GM18868 (cell line): ENCODE data around the gene BMP6.

Experiments used
- ATAC-seq: cut with Tn5 transposase; IDR thresholded peaks from one replicate; pipeline ENCODE4 v1.9.1; 2021; ENCODE audit warnings: mild to moderate bottlenecking, moderate library complexity; ENCODE audit not compliant: unreplicated experiment

Gene BMP6

DNA sequence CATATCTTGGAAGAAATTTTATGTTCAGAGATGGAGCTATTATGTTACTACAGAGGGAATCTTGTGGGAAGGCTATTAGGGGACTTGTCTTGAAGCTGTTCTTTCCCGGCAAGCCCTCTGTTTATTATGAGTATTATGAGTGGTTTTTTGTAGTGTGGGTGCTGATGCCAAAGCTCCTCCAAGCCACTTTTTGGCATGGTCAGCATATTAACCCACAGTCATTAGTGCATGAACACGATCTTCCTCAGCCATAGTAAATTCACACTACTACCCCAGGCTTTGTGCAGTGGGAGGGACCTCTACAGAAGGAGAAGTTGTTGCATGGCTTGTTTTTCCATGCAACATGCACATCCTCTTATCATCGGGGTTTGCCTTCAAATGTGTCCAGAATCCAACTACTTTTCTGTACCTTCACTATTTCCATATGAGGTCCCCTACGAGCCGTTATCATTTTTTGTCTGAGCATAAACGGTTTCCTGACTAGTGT, 6.5 kb upstream of the BMP6 start:
- ATAC-seq = no peak

DNA sequence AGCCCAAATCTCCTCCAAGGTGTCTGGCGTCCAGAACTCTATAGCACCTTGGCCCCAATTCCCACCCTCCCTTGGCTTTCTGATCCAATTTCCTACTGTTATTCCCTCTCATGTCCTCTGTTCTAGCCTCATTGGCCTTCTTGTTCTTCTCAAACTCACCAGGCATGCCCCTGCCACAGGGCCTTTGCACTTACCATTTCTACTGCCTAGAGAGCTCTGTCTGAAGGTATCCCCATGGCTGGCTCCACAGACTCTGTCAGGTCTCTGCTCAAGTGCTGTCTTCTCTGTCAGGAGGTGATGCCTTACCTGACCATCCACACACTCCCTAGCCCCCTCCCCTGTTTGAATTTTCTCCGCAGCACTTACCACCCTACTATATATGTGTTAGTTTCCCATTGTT, 5.6 kb upstream of the BMP6 start:
- ATAC-seq = no peak

DNA sequence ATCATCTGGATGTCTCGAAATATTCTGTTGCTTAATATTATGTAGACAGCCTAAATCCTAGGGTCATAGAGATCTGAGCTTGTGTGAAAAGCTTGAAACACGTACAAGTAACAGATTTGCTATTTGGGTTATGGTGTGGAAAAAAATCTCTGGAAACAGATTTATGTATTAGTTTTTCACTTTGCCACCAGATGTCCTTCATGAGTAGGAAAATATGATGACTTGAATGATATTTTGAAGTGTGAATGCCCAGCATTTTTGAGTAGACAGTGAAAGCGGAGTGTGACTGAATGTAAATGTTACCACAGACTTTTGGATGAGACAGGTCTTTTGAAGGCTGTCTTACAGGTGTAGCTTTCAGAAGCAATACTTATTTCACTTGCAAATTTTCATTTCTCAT, 4.2 kb upstream of the BMP6 start:
- ATAC-seq = no peak

DNA sequence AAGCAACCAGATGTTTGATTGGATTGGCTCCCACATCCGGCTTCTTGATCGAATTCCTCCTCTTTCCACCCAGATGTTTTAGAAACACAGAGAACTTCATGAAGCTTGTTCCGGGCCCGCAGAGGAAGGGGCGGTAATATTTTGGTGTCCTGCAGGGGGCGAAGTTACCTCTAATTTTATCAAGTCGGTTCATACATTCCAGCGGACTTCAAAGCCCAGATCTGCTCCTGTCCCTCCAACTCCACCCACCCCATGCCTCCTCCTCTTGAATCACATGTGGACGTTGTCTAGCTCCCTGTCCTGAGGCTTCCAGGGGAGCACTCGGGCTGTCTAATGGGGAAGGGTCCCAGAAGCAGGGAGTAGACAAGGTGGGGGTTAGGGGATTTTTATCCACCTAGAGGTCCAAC, 2.9 kb upstream of the BMP6 start:
- ATAC-seq = peak; percentile 31

DNA sequence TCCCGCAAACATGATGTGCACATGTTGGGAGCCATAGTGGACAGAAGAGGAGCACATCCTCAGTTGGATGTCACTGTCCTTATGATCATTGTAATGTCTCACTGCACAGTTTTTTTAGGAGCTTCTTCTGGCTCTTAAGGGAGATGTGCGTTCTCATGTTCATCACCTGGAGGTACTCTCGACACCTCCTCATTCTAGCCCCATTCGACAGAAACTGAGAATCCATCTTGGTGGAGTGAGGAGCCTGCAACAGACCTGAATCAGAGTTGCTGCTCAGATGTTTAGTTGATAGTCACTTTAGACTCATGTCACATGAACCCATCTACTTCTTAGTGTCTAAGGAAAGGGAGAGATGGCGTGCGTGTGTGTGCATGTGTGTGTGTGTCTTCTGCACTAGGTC, 2.3 kb upstream of the BMP6 start:
- ATAC-seq = no peak

DNA sequence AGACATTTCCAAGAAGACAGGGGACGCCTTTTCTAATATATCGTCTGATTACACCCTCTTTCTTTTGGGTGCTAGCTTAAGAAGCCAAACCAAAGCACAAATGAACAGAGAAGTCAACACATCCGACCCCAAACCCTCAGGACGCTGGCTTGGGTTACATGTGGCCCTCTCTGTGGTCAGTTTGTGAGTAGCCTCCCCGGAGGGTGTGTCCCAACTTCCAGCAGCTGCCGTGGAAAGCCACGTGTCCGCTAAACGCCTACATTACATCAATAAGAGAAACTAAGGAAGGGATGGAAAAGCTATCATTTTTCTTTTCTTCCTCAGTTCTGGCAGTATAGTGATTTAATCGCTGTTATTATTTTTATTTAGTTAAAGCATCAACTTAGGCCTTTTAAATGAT, 487 bp upstream of the BMP6 start:
- no peak for ATAC-seq

DNA sequence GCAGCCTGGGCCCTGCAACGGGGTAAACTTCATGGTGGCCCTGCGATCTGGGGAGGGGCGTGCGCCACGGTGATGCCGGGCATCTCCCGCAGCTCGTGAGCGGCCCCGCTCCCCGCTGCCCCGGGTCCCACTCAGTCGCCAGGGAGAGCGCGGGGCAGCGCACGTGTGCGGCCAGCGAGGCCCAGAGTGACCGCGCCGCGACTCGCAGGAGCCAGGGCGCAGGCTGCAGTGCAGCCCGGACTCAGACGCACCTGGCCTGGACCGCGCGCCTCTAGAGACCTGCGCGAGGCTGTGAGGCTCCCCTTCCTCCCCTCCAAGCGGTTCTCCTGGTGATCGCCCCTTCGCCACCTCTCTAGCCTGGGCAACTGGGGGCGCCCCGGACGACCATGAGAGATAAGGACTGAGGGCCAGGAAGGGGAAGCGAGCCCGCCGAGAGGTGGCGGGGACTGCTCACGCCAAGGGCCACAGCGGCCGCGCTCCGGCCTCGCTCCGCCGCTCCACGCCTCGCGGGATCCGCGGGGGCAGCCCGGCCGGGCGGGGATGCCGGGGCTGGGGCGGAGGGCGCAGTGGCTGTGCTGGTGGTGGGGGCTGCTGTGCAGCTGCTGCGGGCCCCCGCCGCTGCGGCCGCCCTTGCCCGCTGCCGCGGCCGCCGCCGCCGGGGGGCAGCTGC, 652 bp downstream of the BMP6 start:
- peak; percentile 9 for ATAC-seq

DNA sequence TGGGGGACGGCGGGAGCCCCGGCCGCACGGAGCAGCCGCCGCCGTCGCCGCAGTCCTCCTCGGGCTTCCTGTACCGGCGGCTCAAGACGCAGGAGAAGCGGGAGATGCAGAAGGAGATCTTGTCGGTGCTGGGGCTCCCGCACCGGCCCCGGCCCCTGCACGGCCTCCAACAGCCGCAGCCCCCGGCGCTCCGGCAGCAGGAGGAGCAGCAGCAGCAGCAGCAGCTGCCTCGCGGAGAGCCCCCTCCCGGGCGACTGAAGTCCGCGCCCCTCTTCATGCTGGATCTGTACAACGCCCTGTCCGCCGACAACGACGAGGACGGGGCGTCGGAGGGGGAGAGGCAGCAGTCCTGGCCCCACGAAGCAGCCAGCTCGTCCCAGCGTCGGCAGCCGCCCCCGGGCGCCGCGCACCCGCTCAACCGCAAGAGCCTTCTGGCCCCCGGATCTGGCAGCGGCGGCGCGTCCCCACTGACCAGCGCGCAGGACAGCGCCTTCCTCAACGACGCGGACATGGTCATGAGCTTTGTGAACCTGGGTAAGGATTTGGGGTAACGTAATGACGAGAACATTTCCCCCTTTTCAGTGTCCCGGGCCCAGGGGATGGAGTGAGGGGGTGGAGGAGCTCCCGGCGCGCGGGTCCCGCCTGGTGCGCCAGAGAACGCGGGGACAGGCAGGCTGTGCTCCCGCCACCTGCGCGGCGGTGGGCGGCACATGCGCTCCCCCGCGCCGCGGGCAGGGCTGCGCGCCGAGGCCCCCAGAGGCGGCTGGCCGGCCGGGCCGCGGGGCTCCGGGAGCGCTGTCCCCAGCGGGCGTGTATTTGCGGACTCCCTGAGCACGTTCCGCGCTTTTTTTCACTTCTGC, 1.4 kb downstream of the BMP6 start:
- ATAC-seq = no peak

DNA sequence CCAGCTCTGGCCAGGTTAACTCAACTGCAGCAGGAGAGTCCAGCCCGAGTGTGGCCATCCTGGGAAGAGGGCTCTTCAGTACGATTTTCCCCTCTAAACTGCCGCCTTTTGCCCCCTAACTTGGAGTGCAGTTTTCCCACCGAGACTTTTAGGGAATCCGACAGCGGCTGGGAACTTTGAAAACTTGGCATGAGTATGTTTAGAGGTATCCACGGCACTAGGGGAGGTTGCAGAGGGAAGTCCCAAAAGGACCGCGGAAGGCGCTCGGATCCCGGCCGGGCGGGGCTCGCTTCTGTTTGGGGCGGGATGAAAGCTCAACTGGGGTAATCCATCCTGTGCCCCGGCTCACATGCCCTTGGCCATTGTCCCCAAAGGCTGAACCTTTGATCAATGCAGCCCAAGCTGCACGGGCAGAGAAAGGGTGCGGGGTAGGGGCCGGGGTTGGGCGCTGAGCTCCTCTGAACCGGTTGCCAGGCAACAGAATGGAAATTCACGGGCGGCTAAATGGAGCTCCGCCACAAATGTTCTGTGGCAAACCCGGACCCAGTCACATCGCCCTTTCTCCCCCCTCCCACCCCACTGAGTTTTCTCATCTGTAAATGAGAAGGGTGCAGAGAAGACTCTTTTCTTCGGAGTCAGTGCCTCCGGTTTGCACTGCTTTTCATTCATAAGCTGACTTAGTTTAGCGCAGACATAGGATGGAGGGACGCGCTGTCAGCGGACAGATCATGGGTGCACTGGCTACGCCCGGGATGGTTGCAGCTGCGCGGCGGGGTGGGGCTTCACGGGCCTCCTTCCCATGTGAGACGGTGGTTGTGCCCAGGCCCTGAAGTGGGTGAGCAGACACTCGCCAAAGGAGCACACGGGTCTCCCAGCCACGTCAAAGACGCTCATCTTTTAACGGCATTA, 2.3 kb downstream of the BMP6 start:
- ATAC-seq = peak; percentile 35

DNA sequence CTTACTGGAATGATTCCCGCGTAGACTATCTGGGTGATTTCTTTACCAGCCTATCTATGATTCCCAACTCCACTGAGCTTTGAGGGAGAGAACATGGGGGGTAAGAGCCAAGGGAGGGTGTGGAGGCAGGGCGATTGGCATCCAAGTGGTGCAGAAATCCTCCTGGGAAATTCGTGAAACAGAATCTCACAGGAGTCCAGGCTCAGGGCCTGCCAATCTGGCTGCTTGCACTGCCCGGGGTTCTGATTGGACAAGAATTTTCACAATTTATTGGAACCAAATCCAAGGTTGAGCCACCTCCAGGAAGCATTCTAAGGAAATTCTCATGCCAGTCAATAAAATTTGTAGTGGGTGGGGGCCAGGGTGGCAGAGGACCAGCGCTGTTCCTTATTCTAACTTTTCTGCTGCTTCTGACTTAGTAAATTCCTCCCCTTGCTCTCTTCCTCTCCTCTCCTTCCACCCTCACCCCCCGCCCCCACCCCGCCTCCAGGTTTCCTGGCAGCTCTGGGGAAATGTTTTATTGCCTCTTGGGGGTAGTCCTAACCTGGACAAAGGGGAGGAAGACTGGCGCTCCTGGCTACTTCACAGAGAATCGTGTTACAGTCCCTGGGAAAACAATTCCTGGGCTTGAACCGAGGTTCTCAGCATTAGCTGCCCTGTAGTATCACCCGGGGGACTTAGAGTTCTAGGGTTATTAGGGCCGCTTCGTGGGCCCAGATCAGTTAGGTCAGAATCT, 3.1 kb downstream of the BMP6 start:
- ATAC-seq = no peak

DNA sequence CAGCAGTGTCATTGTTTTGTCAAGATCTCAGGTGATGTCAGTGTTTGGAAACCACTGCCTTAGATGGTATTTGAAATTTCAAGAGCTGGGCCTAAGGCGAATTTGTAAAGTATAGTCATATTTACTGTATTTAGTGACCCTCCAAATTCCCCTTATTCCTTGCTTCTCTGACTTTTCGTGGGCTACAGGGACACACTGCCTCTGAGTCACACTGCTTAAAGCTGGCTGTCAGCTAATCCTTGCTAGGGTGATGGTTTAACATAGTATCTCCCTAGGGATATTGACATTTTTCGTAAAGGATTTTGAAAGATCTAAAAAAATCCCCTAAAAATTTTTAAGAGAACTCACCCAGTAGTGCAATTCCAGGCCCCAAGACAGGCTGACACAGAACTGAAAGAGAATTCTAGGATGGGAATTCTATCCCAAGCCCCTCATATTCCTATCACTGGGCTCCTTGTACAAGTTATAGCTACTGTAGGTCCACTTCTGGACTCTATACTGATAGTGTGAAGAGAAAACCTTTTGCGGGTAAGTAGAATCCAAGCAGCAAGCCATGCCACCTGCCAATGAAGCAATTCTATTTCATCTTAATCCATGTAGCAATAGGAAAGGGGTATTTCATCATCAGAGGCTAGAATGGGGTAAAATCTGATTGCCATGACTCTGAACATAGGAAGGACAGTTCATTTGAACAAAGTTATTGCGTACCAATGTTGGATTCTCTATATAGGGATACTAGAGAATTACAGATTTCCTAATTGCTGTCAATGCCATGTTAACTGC, 4.3 kb downstream of the BMP6 start:
- ATAC-seq = no peak

DNA sequence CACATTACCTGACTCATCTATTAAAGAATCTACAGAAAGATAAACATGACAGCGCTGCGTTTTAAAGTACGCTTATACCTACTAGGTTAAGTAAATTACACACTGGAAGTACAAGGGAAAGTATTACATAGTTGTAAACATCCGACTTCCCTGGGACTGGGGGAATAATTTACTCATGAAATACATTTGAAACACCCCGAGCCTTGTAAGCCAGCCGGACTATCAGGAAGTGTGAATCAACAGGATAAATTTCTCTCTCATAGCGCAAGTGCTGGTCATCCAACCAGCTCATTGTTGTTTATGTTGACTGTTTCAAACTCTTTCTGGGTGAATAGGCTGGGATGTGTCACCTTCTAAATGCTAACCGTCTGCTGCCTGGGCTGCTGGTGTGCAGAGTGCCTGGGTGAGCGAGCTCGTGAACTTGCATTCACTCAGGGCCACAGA, 4.9 kb downstream of the BMP6 start:
- no peak for ATAC-seq

DNA sequence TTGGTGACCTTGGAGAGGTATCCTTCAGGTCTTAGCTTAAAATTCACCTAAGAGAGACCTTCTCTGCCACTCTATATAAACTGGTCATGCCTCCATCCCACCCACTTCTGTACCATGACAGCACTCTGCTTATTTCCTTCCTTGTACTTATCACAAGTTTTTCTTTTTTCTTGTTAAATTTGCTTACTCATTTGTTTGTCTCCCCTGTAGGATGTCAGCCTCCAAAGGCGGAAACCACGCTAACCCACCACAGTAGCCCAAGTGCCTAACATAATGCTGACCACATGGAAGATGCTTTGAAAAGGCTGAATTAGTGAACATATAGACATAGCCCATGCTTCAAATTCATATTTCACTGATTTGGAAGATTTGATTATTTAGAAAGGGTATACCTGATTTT, 5.4 kb downstream of the BMP6 start:
- no peak for ATAC-seq

DNA sequence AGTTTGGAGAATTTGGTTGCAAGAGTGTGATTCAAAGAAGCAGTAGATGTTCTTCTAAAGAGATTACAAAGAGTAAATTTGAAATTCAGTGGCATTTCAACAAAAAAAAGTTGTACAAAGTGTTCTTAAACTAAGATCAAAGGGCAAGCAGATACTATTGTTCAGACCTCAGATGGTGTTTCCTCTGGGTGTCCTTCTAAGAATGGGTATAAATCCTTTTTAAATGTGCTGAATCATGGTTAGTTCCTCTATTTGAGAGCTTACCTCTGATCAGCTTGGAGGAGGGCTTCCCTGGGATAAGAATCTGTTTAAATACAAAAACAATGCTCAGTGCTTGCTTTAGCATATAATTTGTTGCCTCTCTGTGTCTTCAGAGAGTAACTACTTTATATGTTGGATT, 6.3 kb downstream of the BMP6 start:
- no peak for ATAC-seq

DNA sequence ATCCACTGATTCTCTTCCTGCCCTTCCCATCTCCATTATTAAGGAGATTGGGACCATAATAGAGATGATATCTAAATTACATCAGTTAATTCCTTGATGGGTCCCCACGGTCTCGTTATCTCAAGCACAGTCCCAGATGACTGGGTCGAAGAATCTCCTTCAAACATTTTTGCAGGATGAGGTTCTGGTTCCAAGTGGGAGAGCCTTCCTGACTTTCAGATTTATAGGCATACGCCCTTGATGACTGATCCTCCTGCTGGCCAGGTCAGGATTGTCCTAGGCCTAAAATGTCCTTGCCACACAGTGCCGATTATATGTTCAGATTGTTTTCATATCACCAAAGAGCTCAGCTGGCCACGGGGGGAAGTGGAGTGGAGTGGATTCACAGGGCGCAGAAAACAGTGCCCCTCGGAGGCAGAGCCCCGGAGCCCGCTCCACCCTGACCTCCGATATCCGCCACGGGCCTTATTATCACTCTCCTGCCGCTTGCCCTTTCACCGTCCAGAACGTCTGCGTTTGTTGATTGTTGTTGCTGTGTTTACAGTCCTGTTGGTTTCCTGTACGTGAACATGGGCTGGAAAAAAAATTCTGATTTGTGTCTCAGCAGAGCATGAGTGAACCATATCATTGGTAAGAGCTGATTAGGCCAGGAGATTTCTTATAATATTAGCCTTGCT, 8.9 kb downstream of the BMP6 start:
- no peak for ATAC-seq

DNA sequence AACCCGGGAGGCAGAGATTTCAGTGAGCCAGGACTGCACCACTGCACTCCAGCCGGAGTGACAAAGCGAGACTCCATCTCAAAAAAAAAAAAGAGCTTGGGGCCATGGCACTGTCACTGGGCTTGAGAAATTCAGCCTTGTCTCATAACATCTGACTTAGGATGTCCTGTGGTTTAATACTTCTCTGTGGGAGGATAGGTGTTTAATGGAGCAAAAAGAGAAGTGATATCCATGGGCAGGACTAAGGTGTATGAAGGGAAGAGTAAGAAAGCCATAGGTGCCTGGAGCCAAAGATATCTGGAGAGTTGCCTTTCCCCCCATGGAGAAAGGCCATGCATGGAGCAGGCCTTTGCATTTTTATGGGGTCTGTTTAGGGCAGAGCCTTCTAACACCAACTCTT, 11.2 kb downstream of the BMP6 start:
- no peak for ATAC-seq

DNA sequence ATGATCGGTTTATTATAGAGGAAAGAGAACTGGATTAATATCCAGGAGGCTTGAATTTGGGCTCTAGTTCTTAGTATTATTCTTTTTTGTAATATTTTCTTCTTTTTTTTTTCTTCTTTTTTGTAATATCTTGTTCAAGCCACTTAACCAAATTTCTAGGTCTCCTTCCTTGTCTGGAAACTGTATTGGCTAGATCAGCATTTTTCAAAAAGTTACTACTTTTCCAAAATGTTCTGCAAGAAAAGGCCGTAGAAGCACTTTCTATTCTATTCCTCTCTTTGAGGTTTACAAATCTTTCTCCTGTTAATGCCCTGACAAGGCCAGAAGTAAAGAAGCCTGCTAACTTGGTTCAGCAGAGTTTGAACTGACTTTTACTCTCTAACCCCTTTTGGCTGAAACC, 12.0 kb downstream of the BMP6 start:
- no peak for ATAC-seq

DNA sequence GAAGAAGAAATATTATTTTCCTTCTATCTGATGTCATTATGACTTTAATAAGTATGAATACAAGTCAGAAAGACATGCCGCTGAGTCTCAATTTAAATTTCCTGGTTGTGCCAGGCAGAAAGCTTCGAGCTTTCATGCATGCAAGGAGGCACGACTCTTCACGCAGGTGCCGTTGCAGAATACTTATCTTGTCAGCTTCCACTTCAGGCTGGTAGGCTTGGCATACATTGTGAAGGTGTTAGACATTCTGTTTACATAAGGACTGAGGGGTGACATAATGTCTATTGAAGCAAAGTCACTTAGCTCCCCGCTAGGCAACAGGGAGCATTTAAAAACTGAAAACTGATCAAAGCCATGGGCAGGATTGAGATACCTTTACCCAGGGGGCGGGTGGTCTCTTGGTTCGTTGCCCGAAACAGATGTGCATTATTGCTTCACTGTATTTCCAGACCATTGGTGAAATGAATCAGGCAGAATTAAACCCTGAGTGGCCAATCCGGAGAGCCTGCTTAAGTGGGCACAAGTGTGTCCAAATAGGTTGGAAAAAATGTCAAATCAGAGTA, 16.4 kb downstream of the BMP6 start:
- ATAC-seq = no peak

DNA sequence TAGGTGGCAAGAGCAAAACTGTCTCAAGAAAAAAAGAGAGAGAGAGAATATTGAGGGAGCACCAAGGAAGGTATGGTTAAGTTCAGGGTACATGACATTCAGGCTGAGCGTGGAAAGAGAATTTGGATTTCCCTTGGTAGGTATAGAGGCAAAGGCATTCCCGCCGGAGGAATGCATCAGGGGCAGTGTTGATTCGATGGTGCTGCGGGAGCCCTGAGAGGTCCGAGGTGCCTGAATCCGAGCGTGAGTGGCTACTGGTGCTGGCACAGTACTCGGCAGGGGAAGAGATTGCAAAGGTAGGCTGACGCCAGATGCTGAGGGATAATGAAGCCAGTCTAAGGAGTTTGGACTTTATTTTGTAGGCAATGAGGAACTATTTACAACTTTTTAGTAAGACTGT, 20.0 kb downstream of the BMP6 start:
- no peak for ATAC-seq
